GM18526 (cell line): Measurements from ENCODE around the gene LTBP2.

Source experiments
- POLR2A ChIP-seq: IDR thresholded peaks from 3 replicates; pipeline ENCODE4 v1.6.1; 2011; ENCODE audit not compliant: insufficient read length; ENCODE audit errors: extremely low read depth

Gene LTBP2

DNA sequence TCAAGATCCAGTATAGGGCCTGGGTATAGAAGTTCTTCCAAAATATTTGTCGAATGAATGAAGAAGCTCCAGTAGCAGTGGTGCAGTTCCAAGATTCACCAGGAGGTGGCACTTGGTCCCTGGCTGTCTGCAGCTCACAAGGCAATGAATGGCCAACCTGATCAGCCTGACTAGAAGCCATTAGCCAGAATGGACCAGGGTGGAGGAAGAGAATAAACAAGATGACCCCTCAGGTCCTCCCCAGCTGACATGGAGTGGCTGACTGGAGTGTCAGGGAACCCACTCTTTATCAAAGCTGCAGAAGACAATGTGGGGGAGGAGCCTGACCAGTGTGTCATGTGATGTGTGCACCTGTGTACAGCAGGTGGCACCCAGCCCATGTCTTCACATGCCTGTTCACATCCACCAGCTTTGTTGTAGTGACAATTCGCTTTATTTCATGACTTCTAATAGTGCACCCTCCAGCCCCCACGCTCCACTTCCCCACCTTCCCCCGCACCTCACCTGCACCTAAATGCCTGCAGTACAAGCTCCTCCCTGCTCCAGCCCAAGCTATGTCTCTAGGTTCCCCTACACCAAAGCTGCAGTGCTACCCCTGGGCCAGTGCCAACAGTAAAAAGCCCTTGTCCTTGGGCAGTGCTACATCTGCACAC, 3.0 kb downstream of the LTBP2 start:
- no peak for TF ChIP-seq POLR2A

DNA sequence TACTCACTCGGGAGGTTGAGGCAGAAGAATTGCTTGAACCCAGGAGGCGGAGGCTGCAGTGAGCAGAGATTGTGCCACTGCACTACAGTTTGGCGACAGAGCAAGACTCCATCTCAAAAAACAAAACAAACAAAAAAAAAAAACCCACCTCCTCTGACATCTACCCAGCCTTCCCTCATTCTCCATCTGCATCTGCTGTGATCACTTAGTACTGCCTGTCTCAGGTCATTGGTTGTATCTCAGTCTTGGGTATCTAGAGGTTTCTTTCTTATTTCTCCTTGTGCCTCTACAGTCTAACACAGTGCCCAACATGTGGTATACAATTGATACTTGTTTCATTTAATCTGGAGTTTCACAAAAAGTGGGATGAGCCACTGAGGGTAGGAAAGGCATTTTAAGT, 5.3 kb downstream of the LTBP2 start:
- TF ChIP-seq POLR2A: no peak

DNA sequence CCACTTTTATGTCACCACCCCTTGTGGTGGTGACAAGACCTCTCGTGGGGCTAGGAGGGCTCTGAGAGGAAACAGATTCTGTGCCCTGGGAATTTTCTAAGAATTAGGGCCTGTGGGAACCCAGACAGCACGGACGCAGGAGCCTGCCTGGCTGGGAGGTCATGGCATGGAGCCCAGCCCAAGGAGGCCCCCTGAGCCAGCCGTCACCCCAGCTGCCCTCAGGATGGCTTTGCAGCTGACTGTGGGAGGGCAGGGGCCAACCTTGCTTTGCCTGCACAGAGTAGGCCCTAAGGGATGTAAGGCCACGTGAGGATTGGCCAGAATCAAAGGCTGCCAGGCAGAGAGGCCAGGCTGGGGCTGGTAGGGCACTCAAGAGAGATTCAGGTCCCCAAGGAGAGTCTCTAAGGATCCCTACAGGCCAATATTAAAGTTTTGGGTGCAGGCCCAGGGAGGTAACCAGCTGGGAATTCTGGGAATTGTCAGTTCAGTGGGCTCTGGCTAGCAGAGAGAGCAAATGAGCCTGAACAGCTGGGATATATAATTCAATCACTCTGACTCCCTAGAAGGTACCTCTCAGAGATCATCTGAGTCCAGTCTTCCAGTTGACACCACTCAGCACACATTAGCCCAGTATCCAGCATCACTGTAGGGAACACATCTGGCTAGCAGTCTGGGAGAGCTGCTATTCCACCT, 6.4 kb downstream of the LTBP2 start:
- TF ChIP-seq POLR2A: no peak

DNA sequence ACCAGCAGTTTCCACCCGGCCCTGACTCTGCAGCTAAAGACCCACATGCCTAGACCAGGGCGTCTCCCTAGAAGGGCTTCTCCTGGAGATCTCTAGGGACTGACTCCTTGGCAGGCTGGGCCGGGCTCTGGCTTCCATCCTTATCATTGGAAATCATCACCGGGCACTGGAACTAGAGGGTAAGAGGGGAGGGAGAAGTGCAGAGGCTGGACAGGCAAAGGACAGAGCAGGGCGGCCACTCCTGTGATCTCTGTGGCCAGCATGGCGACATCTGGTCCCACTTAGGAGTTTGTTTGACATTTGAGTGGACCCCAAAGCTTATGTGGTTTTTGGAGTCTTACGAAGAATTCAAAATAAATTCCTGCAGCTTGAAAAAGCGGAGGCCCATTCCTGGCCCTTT, 7.1 kb downstream of the LTBP2 start:
- TF ChIP-seq POLR2A: no peak

DNA sequence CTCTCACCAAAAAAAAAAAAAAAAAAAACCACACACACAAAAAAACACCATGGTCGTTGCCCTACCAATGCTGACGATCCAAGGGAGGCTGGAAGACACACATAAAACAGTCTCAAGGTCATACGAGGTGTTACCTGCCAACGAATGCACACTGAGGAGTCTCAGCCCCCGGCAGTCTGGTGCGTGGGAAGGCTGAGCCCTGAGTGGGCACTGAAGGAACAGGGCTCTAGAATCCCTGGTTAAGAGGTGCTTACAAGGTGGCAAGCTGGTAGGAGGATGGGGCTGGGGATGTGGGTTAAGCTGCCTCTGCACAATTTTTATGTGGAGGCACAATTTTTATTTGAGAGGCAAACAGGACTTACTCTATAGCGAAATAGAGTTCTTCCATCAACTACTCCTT, 7.9 kb downstream of the LTBP2 start:
- TF ChIP-seq POLR2A: no peak

DNA sequence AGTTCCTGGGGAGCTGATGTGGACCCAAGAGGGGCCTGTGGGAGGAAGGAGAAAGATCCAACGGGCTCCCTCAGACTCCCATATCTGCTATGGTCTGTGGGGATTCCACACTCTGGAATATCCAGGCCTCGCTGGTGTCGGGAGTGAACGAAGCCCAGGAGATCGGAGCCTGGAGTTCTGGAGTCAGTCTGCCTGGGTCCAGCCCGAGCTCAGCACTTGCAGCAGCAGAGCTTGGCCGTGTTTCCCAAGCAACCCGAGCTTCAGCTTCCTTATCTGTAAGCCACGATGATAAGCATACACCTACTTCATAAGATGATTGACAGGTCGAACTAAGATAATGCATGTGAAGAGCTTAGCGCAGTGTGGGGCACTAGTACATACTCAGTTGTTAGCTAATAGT, 10.1 kb downstream of the LTBP2 start:
- no peak for TF ChIP-seq POLR2A

DNA sequence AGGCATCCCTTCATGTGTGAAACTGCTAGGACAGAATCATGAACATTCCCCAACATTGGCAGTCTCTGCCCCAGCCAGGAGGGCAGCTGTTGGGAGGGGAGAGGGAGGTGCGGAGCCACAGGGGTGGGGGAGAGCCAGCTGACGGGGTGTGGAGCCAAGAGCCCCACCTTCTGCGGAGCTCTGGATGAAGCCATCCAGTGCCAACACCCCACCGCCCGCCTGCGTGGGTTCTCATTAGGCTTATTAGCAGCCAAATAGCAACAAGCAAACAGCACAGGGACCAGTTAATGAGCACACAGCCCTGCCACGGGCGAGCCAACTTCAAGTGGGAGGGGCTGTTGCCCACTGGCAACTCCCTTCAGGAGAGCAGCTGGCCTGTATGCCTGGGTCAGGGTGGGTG, 12.1 kb downstream of the LTBP2 start:
- no peak for TF ChIP-seq POLR2A

DNA sequence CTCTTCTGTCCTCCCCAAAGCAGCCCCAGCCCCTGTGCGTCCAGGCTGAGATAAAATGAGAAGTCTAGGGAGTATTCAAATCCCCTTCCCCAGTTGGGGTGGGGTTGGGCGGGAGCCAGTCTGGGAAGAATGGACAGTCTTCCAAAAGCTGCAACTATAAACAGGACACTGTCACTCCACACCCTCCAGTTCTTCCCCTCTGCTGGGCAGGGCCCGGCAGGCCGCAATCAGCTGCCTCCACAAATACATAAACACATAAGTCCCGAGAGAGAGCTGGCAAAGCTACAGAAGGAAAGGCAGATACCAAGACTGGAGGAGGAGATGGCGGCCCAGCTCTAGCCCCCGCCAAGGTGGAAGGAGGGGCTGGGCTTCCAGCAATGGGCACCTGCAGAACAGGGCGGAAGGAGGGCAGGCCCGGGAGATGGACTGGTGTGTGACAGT, 12.7 kb downstream of the LTBP2 start:
- TF ChIP-seq POLR2A: no peak

DNA sequence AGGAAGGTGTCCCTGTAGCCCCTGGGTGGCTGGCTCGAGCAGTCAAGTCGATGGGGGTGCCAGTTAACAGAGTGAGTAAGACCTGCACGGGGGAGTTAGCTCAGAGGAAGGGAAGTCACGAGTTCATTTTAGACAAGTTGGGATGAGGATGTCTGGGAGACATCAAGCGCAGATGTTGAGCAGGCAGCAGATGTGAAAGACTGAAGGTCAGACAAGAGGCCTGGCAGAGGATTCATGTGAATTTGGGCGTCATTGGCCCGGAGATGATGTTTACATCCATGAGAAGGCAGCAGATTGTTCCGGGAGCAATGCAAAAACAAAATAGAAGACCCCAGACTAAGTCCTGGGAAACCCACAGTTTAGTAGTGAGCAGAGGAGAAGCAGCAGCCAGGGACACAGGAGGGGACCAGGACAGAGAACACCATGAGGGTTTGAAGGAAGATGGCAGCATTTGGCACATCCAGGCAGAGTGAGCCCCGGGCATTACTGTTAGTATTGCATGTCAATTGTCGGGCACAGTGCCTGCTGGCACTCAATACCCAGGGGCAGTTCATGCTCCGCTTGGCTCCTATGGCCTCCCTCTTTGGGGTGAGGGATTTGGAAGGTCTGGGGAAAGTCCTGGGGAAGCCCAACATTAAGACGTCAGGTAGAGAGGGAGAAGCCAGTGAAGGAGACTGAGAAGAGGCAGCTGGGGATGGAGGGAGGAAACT, 15.1 kb downstream of the LTBP2 start:
- no peak for TF ChIP-seq POLR2A

DNA sequence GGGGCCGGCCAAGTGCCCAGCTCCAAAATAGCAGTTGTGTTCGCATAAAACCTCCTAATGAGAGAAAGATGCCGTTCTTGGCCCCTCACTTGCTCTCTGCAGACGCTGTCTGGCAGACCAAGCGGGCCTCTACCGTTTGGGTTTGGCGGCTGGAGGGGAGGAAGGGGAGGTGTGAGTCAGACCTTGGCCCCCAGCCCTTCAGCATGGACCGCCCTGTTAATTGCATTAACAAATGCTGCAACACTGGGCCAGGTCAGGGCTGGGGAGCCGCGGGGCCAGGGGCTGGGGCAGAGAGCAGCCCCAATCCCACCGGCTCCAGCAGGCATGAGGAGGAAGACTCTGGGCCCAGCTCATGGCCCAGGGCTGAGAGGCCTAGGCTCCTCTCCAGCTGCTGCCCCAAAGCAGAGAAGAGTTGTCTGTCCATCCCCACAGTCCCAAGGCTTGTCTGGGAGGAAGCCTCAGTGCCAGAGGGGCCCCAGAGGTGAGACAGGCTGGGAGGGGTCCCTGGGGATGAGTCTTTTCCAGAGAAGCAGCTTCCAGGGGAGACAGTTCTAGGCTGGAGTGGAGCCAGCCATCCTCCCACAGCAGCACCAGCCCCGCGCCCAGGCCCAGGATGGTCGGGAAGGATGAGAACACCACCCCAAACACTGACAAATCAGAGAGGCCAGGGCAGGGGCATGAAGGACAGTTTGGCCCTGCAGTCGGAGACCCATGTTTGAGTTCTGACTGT, 16.9 kb downstream of the LTBP2 start:
- no peak for TF ChIP-seq POLR2A

DNA sequence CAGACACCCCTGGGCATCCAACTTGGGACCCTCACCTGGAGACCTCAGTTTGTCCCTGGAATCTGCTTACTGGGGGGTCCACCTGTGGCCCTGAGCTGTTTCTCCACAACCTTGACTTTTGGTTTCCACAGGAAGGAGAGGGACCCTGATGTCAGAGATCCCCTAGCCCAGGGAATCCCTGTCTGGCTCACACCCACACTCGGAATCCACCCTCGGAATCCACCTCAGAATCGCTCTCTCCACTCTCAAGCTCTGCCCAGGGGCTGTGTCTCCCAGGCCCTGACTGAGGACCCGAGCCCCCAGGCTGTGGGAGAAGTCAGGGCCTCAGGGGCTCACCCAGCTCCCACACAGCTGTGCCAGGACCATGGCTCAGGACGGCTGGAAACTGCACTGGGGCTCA, 17.4 kb downstream of the LTBP2 start:
- TF ChIP-seq POLR2A: no peak

DNA sequence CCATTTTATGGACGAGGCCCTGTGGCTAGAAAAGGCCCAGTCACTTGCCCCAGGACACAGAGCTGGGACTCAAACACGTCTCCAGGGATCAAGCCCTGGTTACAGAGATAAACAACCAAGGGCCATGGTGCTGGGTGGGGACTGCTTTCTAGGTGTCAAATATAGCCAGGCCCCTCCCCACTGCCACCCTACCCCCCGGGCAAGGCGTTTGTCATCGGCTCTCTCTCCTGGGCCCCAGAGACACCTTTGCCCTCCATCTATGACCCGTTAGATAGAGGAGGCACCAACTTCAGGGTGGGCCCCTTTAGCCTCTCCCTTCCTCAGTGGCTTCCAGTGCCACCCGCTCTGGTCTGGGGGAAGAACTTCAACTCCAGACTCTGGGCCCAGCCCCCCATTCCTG, 18.0 kb downstream of the LTBP2 start:
- TF ChIP-seq POLR2A: no peak

DNA sequence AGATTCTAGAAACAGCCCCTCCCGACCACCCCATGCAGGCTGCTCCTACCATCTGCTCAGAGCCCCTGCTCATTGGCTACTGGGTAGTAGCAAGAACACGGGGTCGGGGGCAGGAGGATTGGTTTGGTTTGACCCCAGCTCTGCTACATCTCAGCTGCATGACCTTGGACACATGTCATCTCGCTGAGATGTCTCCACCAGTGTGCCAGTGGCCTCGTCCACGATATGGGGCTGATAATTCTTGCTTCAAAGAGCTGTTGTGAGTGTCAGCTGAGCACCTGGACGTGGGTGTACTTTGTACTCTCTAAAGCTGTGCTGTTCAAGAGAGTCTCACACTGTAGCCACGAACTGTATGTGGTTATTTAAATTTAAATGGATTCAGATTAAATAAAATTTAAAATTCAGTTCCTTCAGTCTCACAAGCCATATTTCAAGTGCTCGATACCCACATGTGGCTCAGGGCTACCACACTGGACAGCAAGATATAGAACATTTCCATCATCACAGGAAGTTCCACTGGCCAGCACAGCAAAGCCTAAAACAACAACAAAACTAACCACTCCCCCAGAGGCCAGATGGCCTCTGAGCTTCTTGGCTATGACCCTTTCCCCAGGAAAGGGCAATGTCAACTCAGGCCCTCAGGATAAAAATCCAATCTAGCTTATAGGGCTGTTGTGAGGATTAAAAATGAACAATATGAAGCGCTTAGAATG, 18.6 kb downstream of the LTBP2 start:
- TF ChIP-seq POLR2A: no peak

DNA sequence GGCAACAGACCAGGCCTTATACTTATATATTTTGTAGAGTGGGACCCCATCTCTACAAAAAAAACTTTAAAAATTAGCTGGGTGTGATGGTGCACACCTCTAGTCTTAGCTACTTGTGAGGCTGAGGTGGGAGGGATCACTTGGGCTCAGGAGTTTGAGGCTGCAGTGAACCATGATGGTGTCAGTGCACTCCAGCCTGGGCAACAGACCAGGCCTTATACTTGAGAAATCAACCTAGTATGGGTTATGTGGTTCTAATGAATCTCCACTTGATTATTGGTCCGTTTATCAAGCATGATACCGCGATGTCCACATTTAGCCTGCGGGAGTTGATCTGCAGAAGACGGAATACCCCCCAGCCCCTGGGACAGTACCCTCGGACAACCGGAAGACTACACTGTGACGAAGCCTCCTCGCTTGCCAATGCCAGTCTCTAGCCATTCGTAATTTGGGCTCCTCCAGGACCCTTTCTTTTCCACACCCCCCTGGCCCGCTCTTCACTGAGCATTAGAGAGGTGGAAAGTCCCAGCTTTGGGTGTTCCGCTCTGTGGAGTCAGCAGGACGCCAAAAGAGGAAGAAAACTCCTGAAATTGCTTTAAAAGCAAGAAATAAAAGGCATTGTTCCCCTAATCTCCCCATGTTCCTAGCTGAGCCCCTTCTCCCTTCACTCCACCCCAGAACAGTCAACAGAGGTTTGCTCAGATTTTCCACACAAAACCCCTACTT, 19.4 kb downstream of the LTBP2 start:
- TF ChIP-seq POLR2A: no peak
